ENCODE measurements around the gene MCM8.

DNA sequence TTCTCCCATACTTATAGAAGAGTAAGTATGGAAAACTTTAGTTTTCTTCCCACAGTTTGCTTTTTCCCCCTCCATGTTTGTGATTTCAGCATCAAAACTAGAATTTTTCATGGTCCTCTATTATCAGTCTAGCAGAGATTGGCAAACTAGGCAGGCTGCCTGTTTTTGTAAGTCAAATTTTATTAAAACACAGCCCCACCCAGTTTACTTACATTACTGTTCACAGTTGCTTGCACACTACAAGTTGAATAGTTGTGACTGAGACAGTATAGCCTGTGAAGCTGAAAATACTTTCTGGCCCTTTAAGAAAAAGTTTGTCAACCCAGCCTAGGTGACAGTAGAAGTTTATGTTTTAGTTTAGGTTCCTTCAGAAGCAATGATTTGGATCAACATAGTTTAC, 19.5 kb downstream of the MCM8 start:
- TF ChIP-seq, protein P1, sequence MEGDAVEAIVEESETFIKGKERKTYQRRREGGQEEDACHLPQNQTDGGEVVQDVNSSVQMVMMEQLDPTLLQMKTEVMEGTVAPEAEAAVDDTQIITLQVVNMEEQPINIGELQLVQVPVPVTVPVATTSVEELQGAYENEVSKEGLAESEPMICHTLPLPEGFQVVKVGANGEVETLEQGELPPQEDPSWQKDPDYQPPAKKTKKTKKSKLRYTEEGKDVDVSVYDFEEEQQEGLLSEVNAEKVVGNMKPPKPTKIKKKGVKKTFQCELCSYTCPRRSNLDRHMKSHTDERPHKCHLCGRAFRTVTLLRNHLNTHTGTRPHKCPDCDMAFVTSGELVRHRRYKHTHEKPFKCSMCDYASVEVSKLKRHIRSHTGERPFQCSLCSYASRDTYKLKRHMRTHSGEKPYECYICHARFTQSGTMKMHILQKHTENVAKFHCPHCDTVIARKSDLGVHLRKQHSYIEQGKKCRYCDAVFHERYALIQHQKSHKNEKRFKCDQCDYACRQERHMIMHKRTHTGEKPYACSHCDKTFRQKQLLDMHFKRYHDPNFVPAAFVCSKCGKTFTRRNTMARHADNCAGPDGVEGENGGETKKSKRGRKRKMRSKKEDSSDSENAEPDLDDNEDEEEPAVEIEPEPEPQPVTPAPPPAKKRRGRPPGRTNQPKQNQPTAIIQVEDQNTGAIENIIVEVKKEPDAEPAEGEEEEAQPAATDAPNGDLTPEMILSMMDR (IDR thresholded peaks at IDR 0.05): no peak
- no peak for TF ChIP-seq EP300 (IDR thresholded peaks at IDR 0.05)
